ENCODE results near the gene TTC23L. TPM values are rescaled to one million over a fixed set of nuclear protein-coding genes. Genes with fewer than 3 reads are reported as not detected.
A peak's percentile ranks its signal among the peaks of the same experiment; 100 is the strongest.
"Not testable (repeated sequence)": the region's sequence is repeated elsewhere in the genome, so short reads cannot be mapped to it uniquely, and the experiment has no call there.

The TTC23L gene
- total RNA-seq, 1 donor from 2014 or later, result 1.6 TPM

GRCh38 chr5:34923256-34923655, 84.3 kb downstream of the TTC23L start:
- not testable (repeated sequence) for DNase-seq (ENCODE audit: low spot score)

- DNase-seq (ENCODE audit: low spot score), result peak; percentile 24
Observed at GRCh38 chr5:34923694-34924461, 84.9 kb downstream of the TTC23L start.

- no peak for DNase-seq (ENCODE audit: low spot score)
Observed at GRCh38 chr5:34924462-34924765, 85.5 kb downstream of the TTC23L start.

GRCh38 chr5:34926318-34926888, 87.4 kb downstream of the TTC23L start:
- DNase-seq (ENCODE audit: low spot score), result no peak

- DNase-seq (ENCODE audit: low spot score), result no peak
Observed at GRCh38 chr5:34927785-34928184, 88.8 kb downstream of the TTC23L start.

GRCh38 chr5:34928267-34928666, 89.3 kb downstream of the TTC23L start:
- no peak for DNase-seq (ENCODE audit: low spot score)

GRCh38 chr5:34929134-34929719, 90.3 kb downstream of the TTC23L start, which contains the start of gene DNAJC21:
Gene DNAJC21, plus strand, starts transcription at chr5:34929559. Its CDS starts 261 bp downstream, at chr5:34929820.
- DNase-seq (ENCODE audit: low spot score), result peak; percentile 97

- DNase-seq (ENCODE audit: low spot score), result peak; percentile 85
Observed at GRCh38 chr5:34929720-34930461, 90.9 kb downstream of the TTC23L start.

- no peak for DNase-seq (ENCODE audit: low spot score)
Observed at GRCh38 chr5:34930462-34930844, 91.5 kb downstream of the TTC23L start.

- DNase-seq (ENCODE audit: low spot score), result no peak
Observed at GRCh38 chr5:34930870-34931269, 91.9 kb downstream of the TTC23L start.

- no peak for DNase-seq (ENCODE audit: low spot score)
Observed at GRCh38 chr5:34932947-34933346, 94.0 kb downstream of the TTC23L start.

- DNase-seq (ENCODE audit: low spot score), result no peak
Observed at GRCh38 chr5:34941936-34942335, 103.0 kb downstream of the TTC23L start.

- DNase-seq (ENCODE audit: low spot score), result no peak
Observed at GRCh38 chr5:34944044-34944443, 105.1 kb downstream of the TTC23L start.

GRCh38 chr5:34944460-34945047, 105.6 kb downstream of the TTC23L start:
- no peak for DNase-seq (ENCODE audit: low spot score)

Other genes with a start within 250 kb of the TTC23L start
- gene RAI14, start 182.8 kb upstream of the TTC23L start, total RNA-seq, result 56.0 TPM
- gene RAD1, start 76.3 kb downstream of the TTC23L start, total RNA-seq, result 16.9 TPM
- 11.6 TPM for gene BRIX1, start 76.5 kb downstream of the TTC23L start, total RNA-seq
- gene DNAJC21, start 90.4 kb downstream of the TTC23L start, total RNA-seq, result 47.0 TPM
- gene AGXT2, start 208.8 kb downstream of the TTC23L start, total RNA-seq, result 6.6 TPM

Data from mucosa of gallbladder (tissue), 1 donor.